ENCODE results near the gene MS4A14.
"Not testable (repeated sequence)": the region's sequence is repeated elsewhere in the genome, so short reads cannot be mapped to it uniquely, and the experiment has no call there.

Gene MS4A14

DNA sequence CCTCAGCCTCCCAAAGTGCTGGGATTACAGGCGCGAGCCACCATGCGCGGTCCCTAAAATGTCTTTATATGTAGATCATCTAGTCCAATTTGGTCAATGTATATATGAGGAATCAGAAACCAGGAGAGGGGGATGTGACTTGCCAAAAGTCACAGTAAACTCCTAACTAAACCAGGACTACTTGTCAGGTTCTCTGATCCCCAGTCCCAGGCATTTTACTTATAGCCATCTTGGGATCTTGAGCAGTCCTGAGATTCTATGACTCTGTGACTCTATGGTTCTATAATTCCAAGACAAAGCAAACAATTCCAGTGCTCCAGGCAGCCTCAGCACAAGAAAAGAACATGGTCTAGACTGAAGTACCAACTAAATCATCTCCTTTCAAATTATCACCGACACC lies 33.0 kb downstream of the MS4A14 start, which contains the start of gene MS4A5:
Gene MS4A5 (plus strand): TSS at position 301 of the 400 bp plus-strand sequence. CDS start 103 bp downstream, outside the sequence.
- ATAC-seq (ENCODE audit: low read depth) (no peak), DNase-seq (ENCODE audit: low spot score) (no peak)
- Histone ChIP-seq H3K9me3 (ENCODE audit: severe bottlenecking) (no peaks in the 10 kb centered on the region), H3K36me3 (ENCODE audit: low read depth) (no peaks in the 10 kb centered on the region), H3K27me3 (ENCODE audit: insufficient read depth, poor library complexity, severe bottlenecking) (no peaks in the 10 kb centered on the region), H3K4me3 (ENCODE audit: severe bottlenecking) (no peak within 1 kb of the TSS), H3K4me1 (ENCODE audit: insufficient read depth, poor library complexity, severe bottlenecking) (no peaks in the 10 kb centered on the region), H3K27ac (ENCODE audit: poor library complexity, severe bottlenecking) (no peak within 1 kb of the TSS)
- TF ChIP-seq CTCF (IDR thresholded peaks at IDR 0.05; ENCODE audit: poor library complexity, severe bottlenecking): no peak

DNA sequence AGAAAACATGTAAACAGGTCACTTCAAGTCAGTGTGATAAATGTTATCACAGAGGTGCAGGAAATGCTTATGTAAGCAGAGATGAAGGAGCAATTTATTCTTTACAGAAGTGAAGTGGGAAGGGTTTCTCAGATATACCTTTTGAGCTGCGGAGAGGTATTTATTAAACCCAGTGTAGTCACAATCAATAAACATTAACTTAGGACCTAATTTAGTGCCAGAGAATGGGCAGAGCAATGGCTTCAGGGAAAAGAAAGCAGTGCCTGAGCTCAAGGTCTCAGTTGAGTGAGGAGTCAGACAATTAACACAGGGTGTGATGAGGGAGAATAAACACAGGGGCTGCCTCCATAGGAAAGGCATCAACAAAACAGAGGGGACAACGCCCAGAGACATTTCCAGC lies 35.0 kb downstream of the MS4A14 start:
- H3K36me3 ChIP-seq (ENCODE audit: low read depth): no peaks in the 10 kb centered on the region
- H3K4me1 ChIP-seq (ENCODE audit: insufficient read depth, poor library complexity, severe bottlenecking): no peaks in the 10 kb centered on the region
- no peak overlapping the region for H3K4me3 ChIP-seq (ENCODE audit: severe bottlenecking)
- DNase-seq (ENCODE audit: low spot score) (no peak), ATAC-seq (ENCODE audit: low read depth) (no peak)
- no peak overlapping the region for H3K27ac ChIP-seq (ENCODE audit: poor library complexity, severe bottlenecking)
- H3K27me3 ChIP-seq (ENCODE audit: insufficient read depth, poor library complexity, severe bottlenecking): peaks cover 4% of the 10 kb centered on the region
- no peaks in the 10 kb centered on the region for H3K9me3 ChIP-seq (ENCODE audit: severe bottlenecking)
- TF ChIP-seq CTCF (IDR thresholded peaks at IDR 0.05; ENCODE audit: poor library complexity, severe bottlenecking): no peak

DNA sequence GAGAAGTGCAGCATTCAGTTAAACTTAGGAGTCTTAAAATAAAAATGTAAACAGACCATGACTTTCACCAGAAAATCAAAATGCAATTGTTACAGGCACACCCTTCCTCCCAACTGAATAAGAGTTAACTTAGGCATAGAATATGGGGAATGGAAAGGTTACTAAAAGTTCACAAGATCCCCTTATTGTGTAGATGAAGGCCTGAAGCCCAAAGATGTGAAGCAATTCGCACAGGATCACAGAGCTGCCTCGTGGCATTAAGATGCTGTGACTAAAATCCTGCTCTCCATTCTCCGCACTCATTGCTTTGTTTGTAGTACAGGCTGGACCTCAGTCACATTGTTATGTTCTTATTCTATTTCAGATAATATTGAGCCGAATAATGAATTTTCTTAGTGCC lies 37.1 kb downstream of the MS4A14 start:
- TF ChIP-seq CTCF (IDR thresholded peaks at IDR 0.05; ENCODE audit: poor library complexity, severe bottlenecking): no peak

GRCh38 chr11:60447070-60447469 lies 50.8 kb downstream of the MS4A14 start:
- DNase-seq (ENCODE audit: low spot score) (no peak), ATAC-seq (ENCODE audit: low read depth) (no peak)
- no peak overlapping the region for H3K27ac ChIP-seq (ENCODE audit: poor library complexity, severe bottlenecking)
- no peak overlapping the region for H3K4me3 ChIP-seq (ENCODE audit: severe bottlenecking)
- H3K4me1 ChIP-seq (ENCODE audit: insufficient read depth, poor library complexity, severe bottlenecking): no peaks in the 10 kb centered on the region
- H3K9me3 ChIP-seq (ENCODE audit: severe bottlenecking): no peaks in the 10 kb centered on the region
- no peak for TF ChIP-seq CTCF (IDR thresholded peaks at IDR 0.05; ENCODE audit: poor library complexity, severe bottlenecking)
- no peaks in the 10 kb centered on the region for H3K36me3 ChIP-seq (ENCODE audit: low read depth)
- H3K27me3 ChIP-seq (ENCODE audit: insufficient read depth, poor library complexity, severe bottlenecking): peaks cover 2% of the 10 kb centered on the region

More for the DNA sequence above, 37.1 kb downstream of the MS4A14 start:
- no peaks in the 10 kb centered on the region for H3K36me3 ChIP-seq (ENCODE audit: low read depth)
- no peak overlapping the region for H3K27ac ChIP-seq (ENCODE audit: poor library complexity, severe bottlenecking)
- no peaks in the 10 kb centered on the region for H3K9me3 ChIP-seq (ENCODE audit: severe bottlenecking)
- DNase-seq (ENCODE audit: low spot score) (no peak), ATAC-seq (ENCODE audit: low read depth) (no peak)
- H3K4me3 ChIP-seq (ENCODE audit: severe bottlenecking): no peak overlapping the region
- H3K27me3 ChIP-seq (ENCODE audit: insufficient read depth, poor library complexity, severe bottlenecking): peaks cover 4% of the 10 kb centered on the region
- no peaks in the 10 kb centered on the region for H3K4me1 ChIP-seq (ENCODE audit: insufficient read depth, poor library complexity, severe bottlenecking)

GRCh38 chr11:60447846-60448245 lies 51.6 kb downstream of the MS4A14 start:
- TF ChIP-seq CTCF (IDR thresholded peaks at IDR 0.05; ENCODE audit: poor library complexity, severe bottlenecking): no peak

GRCh38 chr11:60451185-60451584 lies 54.9 kb downstream of the MS4A14 start:
- not testable (repeated sequence) for H3K27me3 ChIP-seq (ENCODE audit: insufficient read depth, poor library complexity, severe bottlenecking); ATAC-seq (ENCODE audit: low read depth)

More at GRCh38 chr11:60447846-60448245, 51.6 kb downstream of the MS4A14 start:
- Histone ChIP-seq H3K36me3 (ENCODE audit: low read depth) (no peaks in the 10 kb centered on the region), H3K27me3 (ENCODE audit: insufficient read depth, poor library complexity, severe bottlenecking) (peaks cover 2% of the 10 kb centered on the region), H3K4me1 (ENCODE audit: insufficient read depth, poor library complexity, severe bottlenecking) (no peaks in the 10 kb centered on the region), H3K9me3 (ENCODE audit: severe bottlenecking) (no peaks in the 10 kb centered on the region), H3K4me3 (ENCODE audit: severe bottlenecking) (no peak overlapping the region), H3K27ac (ENCODE audit: poor library complexity, severe bottlenecking) (no peak overlapping the region)
- ATAC-seq (ENCODE audit: low read depth) (no peak), DNase-seq (ENCODE audit: low spot score) (no peak)

More at GRCh38 chr11:60451185-60451584, 54.9 kb downstream of the MS4A14 start:
- H3K4me1 ChIP-seq (ENCODE audit: insufficient read depth, poor library complexity, severe bottlenecking); H3K9me3 ChIP-seq (ENCODE audit: severe bottlenecking); H3K4me3 ChIP-seq (ENCODE audit: severe bottlenecking); DNase-seq (ENCODE audit: low spot score); H3K36me3 ChIP-seq (ENCODE audit: low read depth); H3K27ac ChIP-seq (ENCODE audit: poor library complexity, severe bottlenecking): not testable (repeated sequence)
